ENCODE results near the gene PPP2R2C.

PPP2R2C gene

DNA sequence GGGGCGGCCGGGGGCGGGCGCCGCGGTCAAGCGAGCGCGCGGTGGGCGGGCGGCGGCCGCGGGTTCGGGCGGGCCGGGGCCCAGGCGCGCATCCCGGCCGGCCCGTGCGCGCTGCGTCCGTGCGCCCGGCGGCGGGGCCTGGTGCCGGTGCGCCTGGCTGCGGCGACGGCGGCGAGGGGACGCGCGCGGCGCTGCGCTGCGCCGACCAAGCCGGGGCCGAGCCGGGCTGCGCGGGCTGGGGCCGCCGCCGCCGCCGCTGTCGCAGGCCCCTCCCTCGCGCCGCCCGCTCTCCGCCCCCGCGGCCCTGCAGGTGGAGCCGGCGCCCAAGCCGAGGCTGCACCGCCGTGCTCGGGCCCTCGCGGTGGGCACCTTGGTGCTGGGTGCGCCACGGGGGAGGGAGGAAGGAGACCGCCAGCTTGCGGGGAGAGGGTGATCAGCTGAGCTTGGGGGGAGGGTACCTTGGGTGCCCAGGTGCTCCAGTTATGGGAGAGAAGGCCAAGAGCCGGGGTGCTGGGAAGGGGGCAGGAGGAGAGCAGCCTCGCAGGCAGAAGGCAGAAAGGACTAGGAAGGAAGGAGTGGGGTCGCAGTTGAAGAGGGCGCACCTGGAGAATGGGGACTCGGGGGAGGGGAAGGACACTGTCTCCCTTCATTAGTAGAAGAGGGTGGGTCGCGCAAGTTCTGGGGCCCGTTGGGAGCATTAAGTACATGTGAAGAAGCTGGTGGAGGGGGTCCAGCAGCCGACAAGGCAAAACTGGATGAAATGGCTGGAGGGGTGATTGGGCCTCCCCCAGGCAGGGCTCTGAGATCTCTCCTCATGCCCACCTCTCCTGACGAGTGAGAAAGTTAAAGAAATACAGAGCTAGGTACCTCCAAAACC lies at the start of gene PPP2R2C:
PPP2R2C (minus strand) TSS at position 228 of the 877 bp plus-strand sequence. CDS start 385 bp downstream, outside the sequence.
- Histone ChIP-seq H3K4me1 (no peaks in the 10 kb centered on the region), H3K9me3 (no peaks in the 10 kb centered on the region), H3K27me3 (ENCODE audit: low read depth) (no peaks in the 10 kb centered on the region), H3K36me3 (replicated peaks) (no peaks in the 10 kb centered on the region), H3K4me3 (peak within 1 kb of the TSS; percentile 57)
- DNase-seq (ENCODE audit: low spot score in 2 of 2) = peak; percentile 19 to 64
- in situ Hi-C loops (cut with MboI; ENCODE audit: low sequenced_read_pairs) = no loop called here

DNA sequence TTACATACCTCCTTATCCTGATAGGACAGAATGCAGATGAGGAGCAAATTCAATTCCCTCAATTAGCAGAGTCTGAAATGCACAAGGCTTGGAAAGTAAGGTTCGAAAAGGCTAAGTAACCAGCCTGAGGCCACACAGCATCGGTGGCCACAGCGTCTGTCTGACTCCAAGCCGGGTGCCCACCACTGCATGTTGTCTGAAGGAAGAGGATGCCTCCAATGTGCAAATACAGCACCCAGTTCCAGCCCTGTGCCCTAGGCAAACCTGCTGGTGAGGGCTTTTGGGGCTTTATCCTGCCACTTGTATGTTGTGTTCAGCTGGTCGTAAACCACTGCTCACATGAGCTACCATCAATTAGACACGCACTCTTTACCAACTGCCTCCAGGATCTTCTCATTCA lies 48.6 kb upstream of the PPP2R2C start:
- Histone ChIP-seq H3K4me1 (no peaks in the 10 kb centered on the region), H3K9me3 (no peaks in the 10 kb centered on the region), H3K36me3 (replicated peaks) (no peaks in the 10 kb centered on the region), H3K27me3 (ENCODE audit: low read depth) (no peaks in the 10 kb centered on the region), H3K4me3 (no peak overlapping the region)
- in situ Hi-C loops (cut with MboI; ENCODE audit: low sequenced_read_pairs) = no loop called here
- no peak for DNase-seq (ENCODE audit: low spot score in 2 of 2)

DNA sequence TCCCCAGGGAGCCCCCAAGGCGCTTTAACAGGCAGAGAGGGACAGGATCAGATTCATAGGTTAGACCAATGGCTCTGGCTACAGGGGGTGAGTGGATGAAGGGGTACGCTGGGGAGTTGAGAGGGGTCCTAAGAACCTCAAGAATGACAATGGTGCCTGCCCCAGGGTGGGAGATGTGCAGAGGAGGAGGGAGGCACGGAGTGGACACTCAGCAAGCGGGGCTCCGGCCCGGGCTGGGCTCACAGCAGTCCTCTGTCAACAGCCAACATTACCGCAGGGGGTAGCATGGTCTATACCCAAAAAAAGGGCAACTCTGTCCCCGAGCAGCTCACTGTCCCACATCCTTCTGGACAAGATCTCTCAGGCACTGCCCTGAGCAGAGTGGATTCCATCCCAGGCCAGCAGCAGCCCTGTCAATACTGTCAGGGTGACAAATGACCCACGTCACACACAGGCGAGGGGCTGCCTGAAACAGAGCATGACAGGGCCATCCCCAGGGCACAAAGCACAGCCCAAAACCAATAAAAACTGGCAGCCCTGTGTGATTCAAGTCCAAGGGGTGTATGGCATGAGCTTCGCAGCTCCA lies 47.7 kb upstream of the PPP2R2C start:
- H3K4me3 ChIP-seq = no peak overlapping the region
- H3K4me1 ChIP-seq = no peaks in the 10 kb centered on the region
- no peak for DNase-seq (ENCODE audit: low spot score in 2 of 2)
- no peaks in the 10 kb centered on the region for H3K27me3 ChIP-seq (ENCODE audit: low read depth)
- H3K9me3 ChIP-seq = no peaks in the 10 kb centered on the region
- in situ Hi-C loops (cut with MboI; ENCODE audit: low sequenced_read_pairs) = no loop called here
- H3K36me3 ChIP-seq (replicated peaks) = no peaks in the 10 kb centered on the region

DNA sequence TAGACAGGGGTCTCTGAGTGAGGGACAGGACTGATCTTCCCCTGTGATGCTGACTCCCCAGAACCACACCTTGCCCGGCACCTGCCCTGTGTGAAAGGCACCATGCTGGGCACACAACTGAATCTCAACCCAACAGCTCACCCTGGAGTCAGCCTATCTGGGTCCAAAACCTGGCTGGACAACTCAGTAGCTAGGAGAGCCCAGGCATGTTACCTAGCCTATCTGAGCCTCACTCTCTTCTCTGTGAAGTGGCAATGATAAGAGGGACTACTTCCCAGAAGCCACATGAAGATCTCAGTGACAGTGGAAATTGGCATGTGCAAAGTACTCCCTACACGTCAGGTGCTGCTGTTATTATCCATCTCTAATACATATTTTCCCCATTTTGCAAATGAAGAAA lies 44.8 kb upstream of the PPP2R2C start:
- Histone ChIP-seq H3K27me3 (ENCODE audit: low read depth) (no peaks in the 10 kb centered on the region), H3K4me3 (no peak overlapping the region), H3K9me3 (no peaks in the 10 kb centered on the region), H3K4me1 (no peaks in the 10 kb centered on the region), H3K36me3 (replicated peaks) (no peaks in the 10 kb centered on the region)
- in situ Hi-C loops (cut with MboI; ENCODE audit: low sequenced_read_pairs) = no loop called here
- DNase-seq (ENCODE audit: low spot score in 2 of 2) = no peak

DNA sequence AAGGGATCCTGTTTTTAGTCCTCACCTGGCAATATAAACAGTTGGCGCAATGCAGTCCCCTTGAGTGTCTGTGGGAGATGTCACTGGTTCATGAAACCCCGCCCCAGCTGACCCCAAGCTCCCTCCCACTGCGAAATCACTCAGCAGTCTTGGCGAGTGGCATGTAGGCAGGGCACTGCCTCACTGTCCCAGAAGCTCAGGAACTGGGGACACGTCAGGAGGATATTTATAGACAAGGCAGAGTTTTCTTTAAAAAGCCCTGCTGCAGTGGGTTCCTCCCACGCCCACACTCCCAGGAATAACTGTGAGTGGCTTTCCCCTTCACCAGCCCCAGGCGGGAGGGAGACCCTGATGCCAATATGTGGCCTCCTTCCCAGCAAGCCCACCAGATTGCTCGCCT lies 44.3 kb upstream of the PPP2R2C start:
- H3K9me3 ChIP-seq = no peaks in the 10 kb centered on the region
- no peaks in the 10 kb centered on the region for H3K4me1 ChIP-seq
- in situ Hi-C loops (cut with MboI; ENCODE audit: low sequenced_read_pairs) = no loop called here
- H3K4me3 ChIP-seq = no peak overlapping the region
- H3K27me3 ChIP-seq (ENCODE audit: low read depth) = no peaks in the 10 kb centered on the region
- no peak for DNase-seq (ENCODE audit: low spot score in 2 of 2)
- no peaks in the 10 kb centered on the region for H3K36me3 ChIP-seq (replicated peaks)

DNA sequence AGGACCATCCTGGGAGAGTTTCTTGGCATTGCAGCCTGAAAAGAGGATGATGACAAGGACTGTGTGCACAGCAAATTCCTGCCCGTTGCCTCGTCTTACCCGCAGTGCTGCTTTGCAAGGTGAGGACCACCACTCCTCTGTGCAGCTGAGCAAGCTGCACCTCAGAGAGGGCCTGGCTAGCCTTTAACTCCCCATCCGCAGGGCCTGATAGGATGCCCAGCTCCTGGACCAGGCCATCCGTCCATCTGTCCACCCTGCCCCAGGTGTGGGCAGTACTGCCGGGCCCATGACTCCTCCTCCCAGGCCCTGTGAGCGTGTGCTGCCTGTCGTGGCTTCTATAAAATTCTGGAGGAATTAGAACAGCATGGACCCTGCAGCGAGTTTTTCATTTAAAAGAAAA lies 43.9 kb upstream of the PPP2R2C start:
- Histone ChIP-seq H3K4me3 (no peak overlapping the region), H3K9me3 (no peaks in the 10 kb centered on the region), H3K4me1 (no peaks in the 10 kb centered on the region), H3K27me3 (ENCODE audit: low read depth) (no peaks in the 10 kb centered on the region), H3K36me3 (replicated peaks) (no peaks in the 10 kb centered on the region)
- in situ Hi-C loops (cut with MboI; ENCODE audit: low sequenced_read_pairs) = no loop called here
- DNase-seq (ENCODE audit: low spot score in 2 of 2) = no peak

DNA sequence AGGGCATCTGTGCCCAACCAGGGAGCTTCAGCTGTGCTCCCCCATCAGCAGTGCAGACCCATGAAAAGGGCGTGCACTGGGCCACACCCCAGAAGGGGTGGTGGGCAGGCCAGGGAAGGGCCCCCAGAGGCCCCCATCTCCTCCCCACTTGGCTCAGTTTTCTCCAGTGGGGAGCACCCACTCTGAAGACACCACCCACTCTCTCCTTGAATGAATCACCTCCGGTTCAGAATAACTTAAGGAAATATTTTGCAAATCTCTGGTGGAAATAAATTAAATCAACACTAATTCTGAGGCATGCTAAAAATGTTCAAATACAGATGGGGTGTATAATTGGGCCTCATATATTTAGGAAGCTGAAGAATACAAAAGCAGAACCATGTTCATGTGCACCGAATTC lies 41.3 kb upstream of the PPP2R2C start:
- Histone ChIP-seq H3K4me1 (no peaks in the 10 kb centered on the region), H3K4me3 (no peak overlapping the region), H3K36me3 (replicated peaks) (no peaks in the 10 kb centered on the region), H3K27me3 (ENCODE audit: low read depth) (no peaks in the 10 kb centered on the region), H3K9me3 (no peaks in the 10 kb centered on the region)
- in situ Hi-C loops (cut with MboI; ENCODE audit: low sequenced_read_pairs) = no loop called here
- no peak for DNase-seq (ENCODE audit: low spot score in 2 of 2)

DNA sequence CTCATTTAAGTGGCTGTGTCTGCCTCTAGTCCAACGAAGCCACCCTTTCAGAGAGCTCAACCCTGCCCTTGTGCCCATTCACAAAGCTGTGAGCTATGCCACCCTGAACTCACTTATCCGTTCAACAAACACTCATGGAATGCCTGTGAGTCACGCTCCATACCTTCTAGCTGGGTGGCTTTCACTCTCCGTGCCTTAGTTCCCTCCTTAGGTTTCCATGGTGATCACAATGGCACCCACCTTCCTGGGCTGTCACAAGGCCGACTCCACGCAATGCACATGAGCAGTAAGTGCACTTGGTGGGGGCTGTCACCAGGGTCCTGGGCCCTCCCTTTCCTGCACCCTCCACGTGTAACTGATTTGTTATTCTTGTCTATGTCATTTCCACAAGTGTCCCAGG lies 37.2 kb upstream of the PPP2R2C start:
- no peak for DNase-seq (ENCODE audit: low spot score in 2 of 2)
- Histone ChIP-seq H3K27me3 (ENCODE audit: low read depth) (no peaks in the 10 kb centered on the region), H3K4me1 (no peaks in the 10 kb centered on the region), H3K9me3 (peaks cover 4% of the 10 kb centered on the region; the same call in 1 of the 2 replicates), H3K4me3 (no peak overlapping the region), H3K36me3 (replicated peaks) (no peaks in the 10 kb centered on the region)
- in situ Hi-C loops (cut with MboI; ENCODE audit: low sequenced_read_pairs) = no loop called here

DNA sequence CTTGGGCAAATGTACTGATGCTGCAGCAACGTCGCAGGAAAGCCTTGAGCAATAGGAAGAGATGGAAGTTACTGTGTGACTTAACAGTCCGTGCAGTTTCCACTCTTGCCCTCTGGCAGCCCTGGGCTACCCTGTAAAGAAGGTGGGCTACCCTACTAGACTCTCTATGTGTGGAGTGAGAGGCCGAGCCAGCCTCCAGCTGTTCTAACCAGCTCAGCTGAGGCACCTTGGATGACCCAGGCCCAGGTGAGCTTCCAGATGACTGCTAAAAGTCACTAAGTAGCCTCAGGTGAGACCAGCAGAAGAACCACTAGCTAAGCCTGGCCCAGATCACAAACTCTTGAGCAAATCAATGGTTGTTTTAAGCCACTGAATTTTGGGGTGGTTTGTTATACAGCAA lies 34.9 kb upstream of the PPP2R2C start:
- DNase-seq (ENCODE audit: low spot score in 2 of 2) = no peak
- in situ Hi-C loops (cut with MboI; ENCODE audit: low sequenced_read_pairs) = no loop called here
- Histone ChIP-seq H3K4me3 (no peak overlapping the region), H3K9me3 (peaks cover 4% of the 10 kb centered on the region; the same call in 1 of the 2 replicates), H3K4me1 (no peaks in the 10 kb centered on the region), H3K36me3 (replicated peaks) (no peaks in the 10 kb centered on the region), H3K27me3 (ENCODE audit: low read depth) (no peaks in the 10 kb centered on the region)

DNA sequence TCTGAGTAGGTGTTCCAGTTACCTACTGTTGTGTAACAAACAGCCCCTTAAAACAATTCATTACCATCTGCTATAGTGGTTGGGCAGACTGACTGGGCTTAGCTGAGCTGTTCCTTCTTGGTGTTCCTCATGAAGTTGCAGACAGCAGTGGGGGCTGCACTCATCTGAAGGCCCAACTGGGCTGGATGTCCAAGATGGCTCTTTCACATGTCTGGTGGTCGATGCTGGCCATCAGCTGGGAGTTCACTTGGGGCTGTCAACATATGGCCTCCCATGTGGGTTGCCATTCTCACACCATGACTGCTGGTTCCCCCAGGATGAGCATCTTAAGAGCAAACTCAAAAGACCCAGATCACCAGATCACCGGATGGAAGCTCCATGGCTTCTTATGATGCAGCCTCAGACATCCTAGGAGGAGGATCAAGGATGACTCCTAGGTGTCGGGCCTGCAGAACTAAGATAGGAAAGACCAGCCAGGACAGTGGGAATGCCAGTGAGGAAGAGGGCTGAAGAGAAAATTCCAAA lies 34.3 kb upstream of the PPP2R2C start:
- no peak for DNase-seq (ENCODE audit: low spot score in 2 of 2)
- Histone ChIP-seq H3K4me3 (no peak overlapping the region), H3K9me3 (peaks cover 4% of the 10 kb centered on the region; the same call in 1 of the 2 replicates), H3K36me3 (replicated peaks) (no peaks in the 10 kb centered on the region), H3K4me1 (no peaks in the 10 kb centered on the region), H3K27me3 (ENCODE audit: low read depth) (peaks cover 2% of the 10 kb centered on the region; the same call in 1 of the 2 replicates)
- in situ Hi-C loops (cut with MboI; ENCODE audit: low sequenced_read_pairs) = no loop called here

DNA sequence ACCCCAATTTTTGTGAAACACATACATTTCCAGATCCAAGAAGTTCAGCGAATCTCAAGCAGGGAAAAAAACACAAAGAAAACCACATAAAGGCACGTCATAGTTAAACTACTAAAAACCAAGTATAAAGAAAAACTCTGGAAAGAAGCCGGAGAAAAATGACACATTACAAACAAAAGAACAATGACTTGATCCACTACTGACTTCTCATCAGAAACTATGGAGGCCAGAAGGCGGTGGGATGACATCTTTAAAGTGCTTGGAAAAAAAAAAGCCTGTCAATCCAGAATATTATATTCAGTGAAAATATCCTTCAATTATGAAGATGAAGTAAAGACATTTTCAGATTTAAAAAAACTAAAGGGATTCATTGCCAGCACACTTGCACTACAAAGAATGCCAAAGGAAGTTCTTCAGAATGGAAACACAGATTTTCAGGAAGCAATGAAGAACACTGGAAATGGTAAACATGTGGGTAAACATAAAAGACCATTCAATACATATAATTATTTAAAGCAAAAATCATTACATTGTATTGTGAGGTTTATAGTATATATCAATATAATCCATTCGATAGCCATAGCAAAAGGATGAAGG lies 32.6 kb upstream of the PPP2R2C start:
- H3K4me3 ChIP-seq = no peak overlapping the region
- no peaks in the 10 kb centered on the region for H3K4me1 ChIP-seq
- peaks cover 14% of the 10 kb centered on the region for H3K27me3 ChIP-seq (ENCODE audit: low read depth)
- no peak for DNase-seq (ENCODE audit: low spot score in 2 of 2)
- H3K36me3 ChIP-seq (replicated peaks) = no peaks in the 10 kb centered on the region
- in situ Hi-C loops (cut with MboI; ENCODE audit: low sequenced_read_pairs) = no loop called here
- peaks cover 4% of the 10 kb centered on the region; the same call in 1 of the 2 replicates for H3K9me3 ChIP-seq

DNA sequence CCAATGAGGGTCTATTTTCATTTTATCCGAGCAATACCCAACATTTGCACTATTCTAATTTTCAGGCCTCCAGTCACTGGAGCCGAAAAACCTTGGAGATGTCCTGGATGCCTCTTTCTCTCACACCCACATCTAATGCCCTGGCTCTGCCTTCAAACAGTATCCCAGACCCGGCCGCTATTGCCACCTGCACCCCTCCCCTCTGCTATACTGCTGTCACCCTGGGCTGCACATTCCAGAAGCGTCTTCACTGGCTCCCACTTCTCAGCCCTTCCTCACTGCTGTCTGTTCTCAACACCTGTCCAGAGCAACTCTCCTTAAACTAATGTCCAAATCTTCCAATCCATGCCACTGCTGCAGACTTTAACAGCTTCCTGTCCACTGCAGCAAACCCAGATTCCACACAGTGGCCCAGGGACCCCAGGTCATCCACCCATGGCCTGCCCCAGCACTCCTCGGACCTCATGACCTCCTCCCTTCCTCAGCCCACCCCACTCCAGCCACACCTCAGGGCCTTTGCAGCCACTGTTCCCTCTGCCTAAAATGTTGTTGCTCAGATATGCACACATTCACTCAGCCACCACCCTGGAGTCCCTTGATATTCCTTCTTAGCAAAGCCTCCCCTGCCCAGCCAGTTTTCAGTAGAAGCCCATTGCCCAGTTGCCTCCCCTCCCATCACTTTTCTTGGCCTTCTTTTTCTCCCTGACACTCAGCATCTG lies 30.5 kb upstream of the PPP2R2C start:
- Histone ChIP-seq H3K9me3 (peaks cover 4% of the 10 kb centered on the region; the same call in 1 of the 2 replicates), H3K4me1 (no peaks in the 10 kb centered on the region), H3K27me3 (ENCODE audit: low read depth) (peaks cover 27% of the 10 kb centered on the region), H3K4me3 (no peak overlapping the region), H3K36me3 (replicated peaks) (no peaks in the 10 kb centered on the region)
- DNase-seq (ENCODE audit: low spot score in 2 of 2) = no peak
- in situ Hi-C loops (cut with MboI; ENCODE audit: low sequenced_read_pairs) = no loop called here

DNA sequence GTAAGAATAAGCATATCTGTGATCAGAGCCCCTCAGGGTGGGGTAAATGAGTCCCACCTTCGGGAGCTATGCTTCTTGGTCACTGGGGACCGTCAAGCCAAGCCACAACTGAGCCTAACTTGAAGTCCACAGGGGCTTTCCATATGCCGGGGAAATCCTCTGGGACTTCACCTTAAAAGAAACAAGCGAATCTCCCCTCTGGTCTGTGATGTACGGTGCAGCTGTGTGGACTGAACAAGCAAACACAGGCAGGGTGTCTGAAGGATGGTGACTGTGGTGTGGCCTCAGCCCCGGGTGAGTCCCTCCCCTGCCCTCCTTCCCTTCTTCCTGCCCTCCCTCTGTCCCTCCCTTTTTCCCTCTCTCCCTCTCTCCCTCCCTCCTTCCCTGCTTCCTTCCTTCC lies 29.7 kb upstream of the PPP2R2C start:
- Histone ChIP-seq H3K36me3 (replicated peaks) (no peaks in the 10 kb centered on the region), H3K4me1 (no peaks in the 10 kb centered on the region), H3K27me3 (ENCODE audit: low read depth) (peaks cover 31% of the 10 kb centered on the region), H3K4me3 (no peak overlapping the region), H3K9me3 (peaks cover 4% of the 10 kb centered on the region; the same call in 1 of the 2 replicates)
- in situ Hi-C loops (cut with MboI; ENCODE audit: low sequenced_read_pairs) = no loop called here
- no peak for DNase-seq (ENCODE audit: low spot score in 2 of 2)

Measured in HAP-1 (cell line).